Activated CD4-positive, alpha-beta T cell treated with anti-CD3 and anti-CD28 coated beads, Interleukin-2, Interleukin-4, amounts not matched to agents 100 ng/mL and 50 ng/mL, durations not matched to agents 16 hours and 8 hours (primary cell): ENCODE results near the gene GJC3.
"Not testable (repeated sequence)": the region's sequence is repeated elsewhere in the genome, so short reads cannot be mapped to it uniquely, and the experiment has no call there.

Experiments
- DNase-seq: peaks from one replicate; pipeline ENCODE4 v3.0.0-alpha.2; 2020; ENCODE audit warnings: low spot score

GJC3 gene

DNA sequence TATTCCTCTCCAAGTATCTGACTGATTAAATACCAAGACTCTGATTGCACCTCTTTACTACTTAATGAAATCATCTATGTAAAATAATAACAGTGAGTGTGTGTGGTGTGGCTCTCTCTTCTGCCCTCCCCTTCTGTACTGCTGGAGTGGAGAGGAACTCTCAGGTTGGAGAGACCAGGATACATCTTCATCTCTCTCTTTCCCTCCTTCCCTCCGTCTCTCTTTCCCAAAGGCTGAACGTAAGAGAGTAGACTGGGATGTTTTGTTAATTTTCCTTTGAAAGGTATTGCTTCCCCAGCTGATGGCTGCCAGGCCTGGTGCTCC, 272 bp upstream of the GJC3 start:
- DNase-seq: no peak

DNA sequence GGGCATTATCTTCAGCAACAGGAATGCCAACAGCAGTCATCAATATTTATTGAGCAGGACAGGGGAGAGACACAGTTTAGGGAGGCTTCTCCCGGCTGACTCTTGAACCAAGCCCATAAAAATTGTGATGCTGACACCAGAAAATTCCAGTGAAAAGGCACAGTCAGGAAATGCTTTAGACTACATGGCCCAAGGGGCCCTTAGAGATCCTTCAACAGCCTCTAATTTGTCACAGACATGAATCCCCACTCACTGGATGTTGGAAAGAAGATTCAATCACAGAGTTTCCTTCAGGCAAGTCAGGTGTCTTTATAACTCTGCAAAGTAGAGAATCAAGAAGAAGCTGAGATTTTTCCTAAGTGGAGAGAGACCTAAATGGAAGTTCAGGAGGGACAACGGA, 1.2 kb downstream of the GJC3 start:
- DNase-seq: no peak

DNA sequence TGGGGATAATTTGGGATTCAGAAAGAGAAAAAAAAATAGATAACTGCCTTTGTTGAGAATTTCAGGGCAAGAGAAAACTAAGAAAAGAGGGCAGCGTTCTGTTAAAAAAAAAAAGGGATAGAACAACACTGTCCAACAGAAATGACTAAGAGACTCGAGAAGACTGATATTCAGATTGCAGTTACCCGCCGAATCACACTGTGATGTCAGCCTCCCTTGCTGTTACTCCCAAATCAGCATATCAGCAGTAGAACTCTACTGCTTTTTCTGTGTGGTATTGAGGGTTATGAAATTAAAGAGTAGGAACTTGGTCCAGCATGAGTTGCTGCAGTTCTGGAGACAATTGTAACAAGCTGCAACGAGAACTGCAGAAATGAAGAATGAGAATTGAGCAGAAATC, 1.9 kb downstream of the GJC3 start:
- no peak for DNase-seq

DNA sequence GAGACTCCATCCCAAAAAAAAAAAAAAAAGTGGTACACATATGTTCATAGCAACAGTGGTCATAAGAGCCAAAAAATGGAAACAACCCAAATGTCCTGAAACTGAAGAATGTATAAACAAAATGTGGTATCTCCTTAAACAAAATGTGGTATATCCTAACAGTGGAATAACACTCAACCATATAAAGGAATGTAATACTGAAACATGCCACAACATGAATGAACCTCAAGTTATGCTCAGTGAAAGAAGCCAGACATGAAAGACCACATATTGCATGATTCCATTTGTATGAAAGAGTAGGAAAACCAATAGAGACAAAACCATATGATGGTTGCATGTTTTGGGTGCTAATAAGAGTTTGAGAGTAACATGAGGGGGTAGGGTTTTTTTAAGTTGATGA, 3.1 kb downstream of the GJC3 start:
- no peak for DNase-seq

DNA sequence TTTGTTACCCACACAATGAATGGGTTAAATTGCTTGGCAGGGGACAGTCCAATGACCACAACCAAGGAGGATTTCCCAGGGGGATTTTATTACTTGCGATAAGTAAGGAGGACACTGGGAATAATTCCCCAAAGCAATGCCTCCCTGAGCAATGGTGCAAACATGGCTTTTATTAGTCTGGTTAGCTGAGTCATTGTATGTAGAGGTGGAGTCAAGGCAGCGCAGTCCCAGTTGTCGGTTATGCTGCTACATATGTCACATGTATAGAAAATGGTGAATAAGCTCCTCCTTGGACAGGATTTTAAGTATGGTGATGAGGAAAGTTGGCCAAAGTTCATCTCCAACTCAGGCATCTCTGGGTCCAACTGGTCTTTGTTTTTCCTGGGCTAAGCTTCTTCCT, 6.2 kb downstream of the GJC3 start:
- DNase-seq: no peak

DNA sequence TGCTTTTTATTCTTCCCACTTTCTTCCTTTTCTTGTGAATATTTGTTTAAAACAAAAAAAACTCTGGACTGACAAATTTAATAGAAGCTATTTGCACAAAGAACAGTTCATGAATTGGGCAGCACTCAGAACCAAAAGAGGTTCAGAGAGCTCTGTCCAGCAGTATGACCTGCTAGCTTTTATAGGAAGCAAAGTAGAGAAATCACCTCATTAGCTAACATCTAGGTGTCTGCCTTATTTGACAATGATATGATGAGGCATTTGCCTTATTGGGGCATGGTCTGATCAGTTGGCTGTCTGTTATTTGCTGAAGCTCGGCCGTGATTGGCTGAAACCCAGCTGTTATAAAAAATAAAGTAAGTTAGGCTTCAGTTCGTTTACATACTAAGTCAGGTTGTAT, 9.3 kb downstream of the GJC3 start:
- no peak for DNase-seq

DNA sequence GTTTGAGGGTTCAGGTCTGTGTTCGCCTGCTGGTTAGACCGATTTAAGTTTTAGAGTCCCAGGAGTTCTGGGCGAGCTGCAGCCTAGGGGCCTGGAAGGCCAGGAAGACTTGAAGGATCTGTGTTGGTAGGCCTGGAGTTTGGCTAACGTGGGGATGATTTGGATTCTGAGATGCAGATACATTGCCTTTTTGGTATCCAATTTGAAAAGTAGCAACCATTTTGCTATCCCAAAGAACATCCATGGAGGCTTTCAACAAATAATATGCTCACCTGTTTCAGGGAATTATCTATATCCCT, 9.7 kb downstream of the GJC3 start:
- no peak for DNase-seq

DNA sequence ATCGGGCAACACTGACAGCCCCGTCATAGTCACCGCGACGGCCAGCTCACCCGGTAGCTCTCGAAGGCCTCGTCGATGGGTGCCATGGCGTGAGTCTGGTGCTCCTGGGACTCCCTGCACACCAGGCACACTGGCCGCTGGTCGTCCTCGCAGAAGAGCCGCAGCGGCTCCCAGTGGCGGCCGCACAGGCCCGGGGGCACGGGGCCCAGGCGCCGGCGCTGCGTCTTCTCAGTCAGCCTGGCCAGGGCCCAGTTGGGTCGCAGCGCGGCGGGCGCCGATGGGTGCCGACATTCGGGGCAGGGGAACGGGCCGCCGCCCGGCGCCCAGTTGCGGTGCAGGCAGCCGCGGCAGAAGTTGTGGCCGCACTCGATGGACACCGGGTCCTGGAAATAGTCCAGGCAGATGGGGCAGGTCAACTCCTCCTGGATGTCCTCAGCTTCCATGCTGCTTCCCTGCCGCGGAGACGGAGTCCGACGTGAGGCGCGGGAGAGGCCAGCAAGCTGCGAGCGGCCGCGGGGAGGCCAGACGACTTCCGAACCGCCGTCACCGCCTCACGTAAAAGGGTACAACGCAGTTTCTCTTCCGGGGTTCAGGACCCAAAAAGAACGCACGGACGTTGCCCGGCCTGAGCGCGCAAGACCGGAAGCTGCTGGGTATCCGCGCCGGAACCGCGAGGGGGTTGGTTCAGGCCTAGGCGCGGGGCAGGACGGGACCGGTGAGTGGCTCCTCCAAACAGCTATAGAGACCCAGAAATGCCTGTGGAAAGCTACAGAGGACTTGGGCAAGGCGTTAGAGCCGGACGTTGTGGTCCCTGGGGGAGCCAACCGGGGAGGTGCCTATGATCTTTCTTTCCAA, 10.2 kb downstream of the GJC3 start, which contains the start of gene TRIM4:
TSS of gene TRIM4 (minus strand) at position 572 of the 855 bp plus-strand sequence. CDS start at position 443, 129 bp downstream.
- peak; percentile 95 for DNase-seq

DNA sequence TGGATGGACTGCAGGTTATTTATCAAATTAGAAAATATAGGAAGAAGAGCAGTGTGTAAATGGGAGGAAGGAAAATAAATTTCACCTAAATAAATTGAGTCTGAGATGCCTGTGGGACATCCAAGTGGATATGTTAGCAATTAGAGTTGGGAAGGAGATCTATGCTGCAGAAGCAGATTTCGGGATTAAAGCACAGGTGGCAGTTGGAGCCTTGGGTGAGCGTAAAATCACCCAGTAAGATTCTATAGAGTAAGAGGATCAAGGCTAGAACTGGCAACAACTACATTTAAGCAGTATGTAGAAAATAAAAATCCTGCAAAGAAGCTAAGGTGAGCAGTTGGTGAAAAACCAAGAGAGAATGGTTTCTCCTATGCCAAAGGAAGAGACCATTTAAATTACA, 18.4 kb downstream of the GJC3 start:
- DNase-seq: no peak

DNA sequence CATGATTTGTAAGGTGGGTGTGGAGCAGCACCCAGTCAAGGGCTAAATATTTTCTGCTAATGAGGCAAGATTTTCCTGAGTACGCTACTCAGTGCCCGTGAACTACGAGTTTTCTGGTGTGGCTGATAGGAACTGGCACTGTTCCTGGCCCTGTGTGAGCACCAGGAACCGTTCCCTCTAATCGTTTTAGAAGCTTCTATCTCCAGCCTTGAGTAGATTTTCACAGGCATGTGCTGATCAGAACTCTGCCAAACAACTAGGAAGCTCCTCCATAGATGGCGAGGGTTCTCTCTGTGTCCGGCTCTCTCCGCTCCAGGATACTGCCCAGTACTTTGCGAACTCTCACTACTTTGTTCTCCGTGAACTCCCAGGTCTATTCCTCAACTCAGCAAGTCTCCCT, 27.8 kb downstream of the GJC3 start:
- DNase-seq: no peak

DNA sequence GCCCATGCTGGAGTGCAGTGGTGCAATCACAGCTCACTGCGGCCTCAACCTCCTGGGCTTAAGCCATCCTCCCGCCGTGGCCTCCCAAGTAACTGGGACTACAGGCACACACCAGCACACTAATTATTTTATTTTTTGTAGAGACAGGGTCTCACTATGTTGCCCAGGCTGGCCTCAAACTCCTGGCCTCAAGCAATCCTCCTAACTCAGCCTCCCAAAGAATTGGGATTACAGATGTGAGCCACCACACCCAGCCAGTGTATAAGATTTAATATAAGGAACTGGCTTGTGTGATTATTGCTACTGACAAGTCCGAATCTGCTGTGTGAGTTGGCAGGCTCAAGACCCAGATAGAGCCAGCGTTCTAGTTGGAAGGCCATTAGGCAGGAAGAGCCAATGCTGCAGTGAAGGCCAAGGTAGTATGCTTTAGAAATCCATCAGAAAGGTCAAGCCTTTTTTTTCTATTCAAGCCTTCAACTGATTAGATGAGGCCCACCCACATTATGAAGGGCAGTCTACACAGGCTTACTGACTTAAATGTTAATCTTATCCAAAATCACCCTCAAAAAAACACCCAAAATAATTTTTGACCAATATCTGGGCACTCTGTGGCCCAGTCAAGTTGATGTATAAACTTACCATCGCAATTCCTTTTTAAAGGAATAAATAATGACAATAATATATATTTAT, 29.4 kb downstream of the GJC3 start:
- DNase-seq: no peak

DNA sequence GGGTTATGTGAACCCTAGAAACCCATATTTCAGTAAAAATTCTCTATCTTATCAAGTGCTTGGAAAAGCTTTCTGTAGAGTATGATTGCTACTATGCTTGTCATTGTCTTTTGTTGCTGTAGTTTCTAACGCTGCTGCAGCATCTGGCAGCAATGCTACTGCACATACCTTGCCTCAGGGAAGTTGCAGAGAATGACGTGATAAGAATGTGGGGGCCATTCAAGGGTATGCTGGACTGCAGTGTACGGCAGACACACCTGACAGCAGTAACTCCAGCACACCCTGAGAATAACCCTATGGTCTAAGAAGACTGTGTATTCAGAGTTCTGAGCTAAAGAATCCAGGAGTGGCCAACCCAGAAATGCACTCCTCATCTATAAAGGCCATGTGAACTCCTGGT, 30.6 kb downstream of the GJC3 start:
- DNase-seq: no peak

DNA sequence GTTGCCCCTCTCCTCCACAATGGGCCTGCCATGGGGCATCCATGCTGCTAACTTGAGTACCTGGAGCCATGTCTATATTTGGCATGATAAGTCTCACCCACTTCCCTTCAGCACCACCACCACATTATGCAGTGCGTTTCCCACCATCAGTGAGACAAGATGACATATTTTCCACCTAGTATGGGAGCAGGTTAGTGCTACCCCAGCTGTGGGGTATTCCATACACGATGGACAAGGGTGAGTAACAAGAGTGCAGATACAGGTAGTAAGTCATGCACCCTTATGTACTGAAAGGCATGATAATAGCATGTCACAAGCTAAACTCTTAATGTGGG, 31.4 kb downstream of the GJC3 start:
- no peak for DNase-seq

DNA sequence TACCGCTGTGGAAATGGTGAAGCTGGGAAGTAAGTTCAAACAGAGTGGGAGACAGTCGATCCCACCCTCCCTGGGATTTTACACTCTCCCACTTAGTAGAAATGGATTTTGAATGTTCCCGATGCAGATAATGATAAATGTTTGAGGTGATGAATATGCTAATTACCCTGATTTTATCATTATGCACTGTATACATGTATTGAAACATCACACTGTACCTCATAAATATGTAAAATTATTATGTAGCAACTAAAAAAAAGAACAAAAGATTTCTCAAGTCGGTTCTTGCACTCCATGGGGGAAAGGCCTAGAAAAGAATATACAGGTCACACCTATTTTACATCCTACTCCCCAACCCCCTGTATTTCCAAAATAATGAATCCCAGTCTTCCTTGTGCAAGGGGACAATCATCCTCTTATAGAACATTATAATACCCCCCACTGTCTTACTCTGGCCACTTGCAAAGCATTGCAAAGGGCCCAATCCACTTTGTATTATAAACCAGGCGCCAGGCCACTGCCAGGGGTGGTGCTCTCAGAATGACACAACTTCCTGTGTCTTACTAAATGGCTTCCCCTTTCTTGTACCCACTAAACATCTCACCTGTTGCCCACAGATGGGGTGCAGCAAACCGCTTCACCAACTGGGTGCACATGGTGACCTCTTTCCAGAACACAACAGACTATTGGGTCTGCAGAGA, 31.9 kb downstream of the GJC3 start:
- peak; percentile 28 for DNase-seq

DNA sequence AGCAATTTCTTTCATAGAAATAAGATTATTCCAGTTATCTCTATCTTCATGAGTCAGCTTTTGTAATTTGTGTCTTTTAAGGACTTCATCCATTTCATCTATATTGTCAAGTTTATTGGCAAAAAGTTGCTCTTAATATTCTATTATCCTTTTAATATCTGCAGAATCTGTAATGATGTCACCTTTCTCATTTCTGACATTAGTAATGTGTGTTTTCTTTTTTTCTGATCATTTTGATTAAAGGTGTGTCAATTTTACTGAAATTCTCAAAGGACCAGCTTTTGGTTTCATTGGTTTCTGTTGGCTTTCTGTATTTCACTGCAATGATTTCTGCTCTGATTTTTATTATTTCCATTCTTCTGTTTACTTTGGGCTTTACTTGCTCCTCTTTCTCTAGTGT, 34.7 kb downstream of the GJC3 start:
- DNase-seq: no peak

DNA sequence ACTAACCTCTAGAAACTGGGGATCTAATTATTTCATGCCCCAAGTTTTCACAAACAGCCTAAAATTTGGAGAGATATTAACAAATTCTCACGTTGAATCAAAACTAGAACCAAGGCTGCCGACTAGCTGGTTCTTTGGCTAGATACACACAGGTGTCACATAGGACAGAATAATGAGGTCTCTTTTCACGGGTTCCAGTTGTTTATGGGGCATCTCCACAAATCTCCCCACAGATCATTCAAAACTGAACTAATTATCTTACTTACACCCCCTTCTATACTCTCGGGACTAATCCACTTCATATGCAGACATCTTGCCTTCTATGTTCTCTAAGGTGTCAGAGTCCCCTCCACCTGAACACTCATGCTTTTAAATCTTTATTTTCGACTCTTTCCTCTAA, 36.1 kb downstream of the GJC3 start:
- DNase-seq: no peak

DNA sequence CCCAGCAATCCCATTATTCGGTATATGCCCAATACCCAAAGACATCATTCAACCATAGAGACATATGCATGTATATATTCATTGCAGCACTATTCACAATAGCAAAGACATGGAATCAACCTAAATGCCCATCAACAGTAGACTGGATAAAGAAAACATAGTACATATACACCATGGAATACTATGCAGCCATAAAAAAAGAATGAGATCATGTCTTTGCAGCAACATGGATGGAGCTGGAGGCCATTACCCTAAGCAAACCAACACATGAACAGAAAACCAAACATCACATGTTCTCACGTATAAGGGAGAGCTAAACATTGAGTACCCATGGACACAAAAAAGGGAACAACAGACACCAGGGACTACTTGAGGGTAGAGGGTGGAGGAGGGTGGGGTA, 39.1 kb downstream of the GJC3 start:
- not testable (repeated sequence) for DNase-seq

DNA sequence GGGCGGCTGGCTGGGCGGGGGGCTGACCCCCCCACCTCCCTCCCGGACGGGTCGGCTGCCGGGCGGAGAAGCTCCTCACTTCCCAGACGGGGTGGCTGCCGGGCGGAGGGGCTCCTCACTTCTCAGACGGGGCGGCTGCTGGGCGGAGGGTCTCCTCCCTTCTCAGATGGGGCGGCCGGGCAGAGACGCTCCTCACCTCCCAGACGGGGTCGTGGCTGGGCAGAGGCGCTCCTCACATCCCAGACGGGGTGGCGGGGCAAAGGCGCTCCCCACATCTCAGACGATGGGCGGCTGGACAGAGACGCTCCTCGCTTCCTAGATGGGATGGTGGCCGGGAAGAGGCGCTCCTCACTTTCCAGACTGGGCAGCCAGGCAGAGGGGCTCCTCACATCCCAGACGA, 41.1 kb downstream of the GJC3 start:
- not testable (repeated sequence) for DNase-seq

DNA sequence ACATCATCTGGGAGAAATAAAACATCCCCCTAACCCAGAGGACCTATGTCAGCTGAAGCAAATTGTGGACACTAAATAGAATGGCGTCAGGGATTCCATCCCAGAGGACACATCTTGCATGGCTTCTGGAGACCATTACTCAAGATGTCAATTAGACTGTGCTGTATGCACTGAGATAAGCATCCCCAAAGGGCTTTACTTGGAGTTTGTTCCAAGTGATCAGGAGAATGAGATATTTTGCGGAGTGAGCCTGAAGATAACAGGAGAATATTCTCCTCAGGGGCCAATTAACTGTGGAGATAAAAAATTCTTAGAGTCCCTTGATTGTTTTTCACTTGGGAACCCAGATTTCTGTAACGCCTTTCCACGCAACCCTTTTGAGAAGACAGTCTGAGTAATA, 48.0 kb downstream of the GJC3 start:
- no peak for DNase-seq

DNA sequence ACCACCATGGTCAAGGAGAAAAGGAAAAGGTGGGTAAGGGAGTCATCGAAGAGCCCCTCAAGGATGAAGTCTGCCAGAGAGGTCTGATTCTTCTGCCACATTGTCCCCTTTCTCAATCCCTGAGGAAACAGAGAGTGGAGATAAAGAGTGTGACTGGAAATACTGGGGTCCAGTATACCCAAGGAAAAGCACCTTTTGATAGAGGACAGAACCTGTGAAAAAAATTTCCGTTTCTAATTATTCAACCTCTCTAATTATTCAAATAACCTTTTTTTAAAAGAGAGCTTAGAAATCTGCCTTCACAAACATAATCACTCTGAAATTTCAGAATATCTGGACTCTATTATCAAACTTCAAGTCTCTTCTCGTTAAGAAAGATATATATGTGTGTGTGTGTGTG, 52.5 kb downstream of the GJC3 start, which contains the start of gene OR2AE1:
TSS of gene OR2AE1 (minus strand) at position 101 of the 400 bp plus-strand sequence. CDS start at position 101, 0 bp downstream.
- DNase-seq: no peak

DNA sequence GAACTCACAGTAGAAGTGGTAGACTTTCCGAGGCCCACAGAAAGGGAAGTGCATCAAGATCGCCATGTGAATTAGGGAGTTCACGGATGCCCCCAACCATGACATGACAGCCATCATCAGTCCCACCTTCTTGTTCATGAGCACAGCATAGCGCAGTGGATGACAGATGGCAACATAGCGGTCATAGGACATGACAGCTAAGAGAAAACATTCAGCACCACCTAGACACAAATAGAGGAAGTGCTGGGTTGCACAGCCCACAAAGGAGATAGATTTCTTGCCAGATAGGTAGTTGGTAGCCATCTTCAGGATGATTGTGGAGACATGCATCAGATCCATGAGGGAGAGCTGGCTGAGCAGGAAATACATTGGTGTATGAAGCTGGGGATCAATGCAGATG, 52.9 kb downstream of the GJC3 start:
- DNase-seq: no peak
